Astrocyte (in vitro differentiated cells and primary cell): ENCODE results near the gene TPT1. TPM values are rescaled to one million over a fixed set of nuclear protein-coding genes. Genes with fewer than 3 reads are reported as not detected.

Experiments
- DNase-seq: peaks from one replicate; pipeline ENCODE4 v3.0.0-alpha.2; 2010; ENCODE audit warnings: low read depth
- FAIRE-seq: peaks from 2 replicates; lab custom pipeline; 2011; peaks lifted over from hg19 to GRCh38; lab: Jason Lieb, UNC
- H2AFZ ChIP-seq: 2 replicates; pipeline ENCODE4 v1.6.0; 2012; ENCODE audit warnings: low read depth, low read length, inconsistent platforms
- H3K27ac ChIP-seq: 2 replicates; pipeline ENCODE4 v1.5.1; 2011; ENCODE audit warnings: low read depth, low read length, inconsistent platforms
- H3K27me3 ChIP-seq: 2 replicates; pipeline ENCODE4 v1.6.0; 2011; ENCODE audit warnings: low read length, inconsistent platforms; ENCODE audit not compliant: insufficient read depth
- H3K36me3 ChIP-seq: 2 replicates; pipeline ENCODE4 v1.5.1; 2011; ENCODE audit warnings: low read length, inconsistent platforms; ENCODE audit not compliant: insufficient read depth
- H3K4me1 ChIP-seq: 2 replicates; pipeline ENCODE4 v1.5.1; 2011; ENCODE audit warnings: low read length, inconsistent platforms; ENCODE audit not compliant: insufficient read depth
- H3K4me2 ChIP-seq: 2 replicates; pipeline ENCODE4 v1.6.0; 2012; ENCODE audit warnings: low read length, inconsistent platforms
- H3K4me3 ChIP-seq: 2 replicates; pipeline ENCODE4 v1.5.1; 2011; ENCODE audit warnings: low read depth, mild to moderate bottlenecking, low read length, inconsistent platforms; ENCODE audit not compliant: insufficient read depth
- H3K79me2 ChIP-seq: 2 replicates; pipeline ENCODE4 v1.6.0; 2012; ENCODE audit warnings: mild to moderate bottlenecking, low read length, inconsistent platforms; ENCODE audit not compliant: insufficient read depth
- H3K9ac ChIP-seq: 2 replicates; pipeline ENCODE4 v1.6.0; 2012; ENCODE audit warnings: mild to moderate bottlenecking, low read length, inconsistent platforms
- H3K9me3 ChIP-seq: 2 replicates; pipeline ENCODE4 v1.5.1; 2012; ENCODE audit warnings: low read depth, mild to moderate bottlenecking, low read length, inconsistent platforms; ENCODE audit not compliant: insufficient read depth
- H4K20me1 ChIP-seq: 2 replicates; pipeline ENCODE4 v1.6.0; 2012; ENCODE audit warnings: low read length, inconsistent platforms; ENCODE audit not compliant: insufficient read depth
- H3K27ac Mint-ChIP-seq: one replicate; pipeline ENCODE4 v1.8.0; 2021; ENCODE audit warnings: mild to moderate bottlenecking, mixed read lengths; ENCODE audit not compliant: unreplicated experiment
- H3K27me3 Mint-ChIP-seq: one replicate; pipeline ENCODE4 v1.8.0; 2021; ENCODE audit warnings: low read depth, mixed read lengths; ENCODE audit not compliant: unreplicated experiment
- H3K36me3 Mint-ChIP-seq: one replicate; pipeline ENCODE4 v1.8.0; 2021; ENCODE audit warnings: low read depth, mixed read lengths; ENCODE audit not compliant: unreplicated experiment
- H3K4me1 Mint-ChIP-seq: one replicate; pipeline ENCODE4 v1.8.0; 2021; ENCODE audit warnings: low read depth, mixed read lengths; ENCODE audit not compliant: unreplicated experiment
- H3K4me3 Mint-ChIP-seq: one replicate; pipeline ENCODE4 v1.8.0; 2021; ENCODE audit warnings: mild to moderate bottlenecking, moderate library complexity, mixed read lengths; ENCODE audit not compliant: unreplicated experiment
- H3K9me3 Mint-ChIP-seq: one replicate; pipeline ENCODE4 v1.8.0; 2021; ENCODE audit warnings: mild to moderate bottlenecking, mixed read lengths; ENCODE audit not compliant: unreplicated experiment
- CTCF ChIP-seq: IDR thresholded peaks from 2 replicates; pipeline ENCODE4 v1.5.1; 2011; ENCODE audit warnings: low read depth, mild to moderate bottlenecking, inconsistent platforms, low read length, moderate library complexity; ENCODE audit not compliant: insufficient read depth
- EZH2 ChIP-seq: IDR thresholded peaks from 2 replicates; pipeline ENCODE4 v1.6.1; 2012; ENCODE audit warnings: mild to moderate bottlenecking, low read length, inconsistent platforms; ENCODE audit not compliant: insufficient read depth
- total RNA-seq: library from RNA; stranded (reverse); gene quantifications from 2 replicates; pipeline ENCODE4 v1.2.1, GENCODE V29; 2021

Gene TPT1
- total RNA-seq, 1 donor from 2014 or later: 2,540 TPM

DNA sequence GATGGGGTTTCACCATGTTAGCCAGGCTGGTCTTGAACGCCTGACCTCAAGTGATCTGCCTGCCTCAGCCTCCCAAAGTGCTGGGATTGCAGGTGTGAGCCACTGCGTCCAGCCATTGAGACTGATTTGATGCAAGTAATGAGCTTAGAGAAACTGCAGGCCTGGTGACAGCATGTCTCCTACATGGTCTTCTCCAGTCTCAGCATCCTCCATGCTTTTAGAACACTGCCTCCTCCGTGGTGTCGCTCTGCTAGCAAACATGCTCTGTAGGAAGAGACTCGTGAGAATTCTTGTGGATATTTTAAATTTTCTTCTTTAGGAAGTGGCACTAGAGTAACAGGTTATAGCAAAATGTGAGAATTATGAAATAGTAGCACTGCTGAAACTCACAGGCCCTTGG lies 37.1 kb downstream of the TPT1 start:
- TF ChIP-seq CTCF: no peak
- TF ChIP-seq EZH2: no peak
- Mint-ChIP-seq H3K36me3 (peaks cover 1% of the 10 kb centered on the region), H3K27ac (no peak overlapping the region), H3K4me1 (no peaks in the 10 kb centered on the region), H3K9me3 (peaks cover 2% of the 10 kb centered on the region), H3K4me3 (no peak overlapping the region), H3K27me3 (peaks cover 7% of the 10 kb centered on the region)
- Histone ChIP-seq H3K36me3 (no peaks in the 10 kb centered on the region), H3K9me3 (no peaks in the 10 kb centered on the region), H2AFZ (no peak overlapping the region), H3K9ac (no peak overlapping the region), H3K4me2 (no peak overlapping the region), H3K27ac (no peak overlapping the region), H3K4me1 (no peaks in the 10 kb centered on the region), H3K27me3 (no peaks in the 10 kb centered on the region), H3K79me2 (no peaks in the 10 kb centered on the region), H4K20me1 (no peaks in the 10 kb centered on the region), H3K4me3 (no peak overlapping the region)
- DNase-seq: no peak
- FAIRE-seq: no peak

GRCh38 chr13:45303026-45303425 lies 38.0 kb downstream of the TPT1 start:
- H3K9me3 ChIP-seq: no peaks in the 10 kb centered on the region
- H3K36me3 Mint-ChIP-seq: peaks cover 1% of the 10 kb centered on the region
- no peaks in the 10 kb centered on the region for H3K36me3 ChIP-seq
- no peaks in the 10 kb centered on the region for H4K20me1 ChIP-seq
- H3K4me2 ChIP-seq: no peak overlapping the region
- H3K27me3 ChIP-seq: no peaks in the 10 kb centered on the region
- H3K4me3 ChIP-seq: no peak overlapping the region
- TF ChIP-seq CTCF: no peak
- TF ChIP-seq EZH2: no peak
- H3K27me3 Mint-ChIP-seq: peaks cover 7% of the 10 kb centered on the region
- peaks cover 2% of the 10 kb centered on the region for H3K9me3 Mint-ChIP-seq
- FAIRE-seq: no peak
- no peak overlapping the region for H2AFZ ChIP-seq
- no peak for DNase-seq
- no peaks in the 10 kb centered on the region for H3K4me1 ChIP-seq
- H3K4me1 Mint-ChIP-seq: no peaks in the 10 kb centered on the region
- H3K27ac Mint-ChIP-seq: no peak overlapping the region
- H3K79me2 ChIP-seq: no peaks in the 10 kb centered on the region
- H3K27ac ChIP-seq: no peak overlapping the region
- H3K9ac ChIP-seq: no peak overlapping the region
- no peak overlapping the region for H3K4me3 Mint-ChIP-seq

GRCh38 chr13:45302507-45302906 lies 38.5 kb downstream of the TPT1 start:
- Mint-ChIP-seq H3K9me3 (peaks cover 2% of the 10 kb centered on the region), H3K4me3 (no peak overlapping the region), H3K27me3 (peaks cover 7% of the 10 kb centered on the region), H3K4me1 (no peaks in the 10 kb centered on the region), H3K36me3 (peaks cover 1% of the 10 kb centered on the region), H3K27ac (no peak overlapping the region)
- no peak overlapping the region for H2AFZ ChIP-seq
- no peaks in the 10 kb centered on the region for H3K36me3 ChIP-seq
- TF ChIP-seq CTCF (no peak), EZH2 (no peak)
- DNase-seq: no peak
- H3K79me2 ChIP-seq: no peaks in the 10 kb centered on the region
- H3K9ac ChIP-seq: no peak overlapping the region
- no peak overlapping the region for H3K4me2 ChIP-seq
- FAIRE-seq: no peak
- no peaks in the 10 kb centered on the region for H4K20me1 ChIP-seq
- H3K4me3 ChIP-seq: no peak overlapping the region
- no peaks in the 10 kb centered on the region for H3K27me3 ChIP-seq
- H3K4me1 ChIP-seq: no peaks in the 10 kb centered on the region
- no peaks in the 10 kb centered on the region for H3K9me3 ChIP-seq
- no peak overlapping the region for H3K27ac ChIP-seq
